Measurements from ENCODE around the gene FUZ.
A peak's percentile ranks its signal among the peaks of the same experiment; 100 is the strongest.

The FUZ gene

GRCh38 chr19:49807058-49807903, 5.8 kb downstream of the FUZ start:
- DNase-seq (ENCODE audit: low read depth in 2 of 2): no peak

DNA sequence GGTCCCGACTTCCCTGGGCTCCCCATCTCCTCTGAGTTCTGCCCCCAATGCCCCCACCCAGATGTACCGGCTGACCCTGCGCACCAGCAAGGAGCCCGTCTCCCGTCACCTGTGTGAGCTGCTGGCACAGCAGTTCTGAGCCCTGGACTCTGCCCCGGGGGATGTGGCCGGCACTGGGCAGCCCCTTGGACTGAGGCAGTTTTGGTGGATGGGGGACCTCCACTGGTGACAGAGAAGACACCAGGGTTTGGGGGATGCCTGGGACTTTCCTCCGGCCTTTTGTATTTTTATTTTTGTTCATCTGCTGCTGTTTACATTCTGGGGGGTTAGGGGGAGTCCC, 6.5 kb downstream of the FUZ start:
- DNase-seq (ENCODE audit: low read depth in 2 of 2): no peak

GRCh38 chr19:49805822-49806619, 7.1 kb downstream of the FUZ start:
- no peak for DNase-seq (ENCODE audit: low read depth in 2 of 2)

DNA sequence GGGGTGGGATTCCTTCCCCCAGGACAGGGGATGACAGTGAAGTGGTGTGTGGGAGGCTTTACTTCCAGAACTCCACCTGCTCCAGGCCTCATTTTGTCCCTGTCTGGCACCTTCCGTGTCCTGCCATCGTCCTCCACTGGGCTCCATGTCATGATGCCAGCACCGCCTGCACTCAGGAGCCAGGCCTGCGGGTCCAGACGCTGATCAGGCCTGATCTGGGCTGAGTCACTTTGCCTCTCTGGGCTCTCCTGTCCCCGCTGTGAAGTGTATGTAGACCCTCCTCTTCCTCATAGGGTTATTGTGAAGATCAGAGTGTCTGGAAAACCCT, 9.6 kb downstream of the FUZ start:
- no peak for DNase-seq (ENCODE audit: low read depth in 2 of 2)

- no peak for DNase-seq (ENCODE audit: low read depth in 2 of 2)
These were observed 10.1 kb downstream of the FUZ start for GRCh38 chr19:49802836-49803528.

DNA sequence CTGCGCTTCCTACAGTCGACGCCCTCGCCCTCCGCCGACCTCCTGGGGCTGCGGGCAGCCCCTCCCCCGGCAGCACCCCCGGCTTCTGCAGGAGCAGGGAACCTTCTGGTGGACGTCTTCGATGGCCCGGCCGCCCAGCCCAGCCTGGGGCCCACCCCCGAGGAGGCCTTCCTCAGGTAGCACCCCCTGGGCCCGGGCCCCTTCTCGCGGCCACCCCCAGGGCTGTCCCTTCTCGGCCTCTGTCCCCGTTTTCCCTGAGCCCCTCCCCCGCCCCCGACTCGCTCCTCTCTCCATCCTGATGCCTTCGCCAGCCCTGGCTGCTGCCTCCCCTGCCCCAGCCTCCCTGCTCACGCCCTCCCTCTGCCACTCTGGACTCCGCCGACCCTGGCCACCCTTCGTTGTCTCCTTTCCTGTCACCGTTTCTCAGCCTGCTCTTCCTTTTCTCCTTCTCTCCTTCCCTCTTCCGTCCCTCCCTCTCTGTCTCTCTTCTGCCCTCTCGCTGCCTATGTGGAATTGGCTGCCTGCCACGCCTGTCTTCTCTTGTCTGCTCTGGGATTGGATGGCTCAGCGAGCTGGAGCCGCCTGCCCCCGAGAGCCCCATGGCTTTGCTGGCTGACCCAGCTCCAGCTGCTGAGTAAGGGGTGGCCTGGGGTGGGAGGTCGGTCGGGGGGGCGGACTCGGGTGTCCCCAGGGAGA, 11.0 kb downstream of the FUZ start:
- DNase-seq (ENCODE audit: low read depth in 2 of 2): peak; percentile 76 to 81

GRCh38 chr19:49801401-49801888, 11.6 kb downstream of the FUZ start:
- DNase-seq (ENCODE audit: low read depth in 2 of 2): no peak

- no peak for DNase-seq (ENCODE audit: low read depth in 2 of 2)
These were observed 12.3 kb downstream of the FUZ start for GRCh38 chr19:49800771-49801170.

- DNase-seq (ENCODE audit: low read depth in 2 of 2): no peak
These were observed 13.2 kb downstream of the FUZ start for GRCh38 chr19:49799798-49800376.

DNA sequence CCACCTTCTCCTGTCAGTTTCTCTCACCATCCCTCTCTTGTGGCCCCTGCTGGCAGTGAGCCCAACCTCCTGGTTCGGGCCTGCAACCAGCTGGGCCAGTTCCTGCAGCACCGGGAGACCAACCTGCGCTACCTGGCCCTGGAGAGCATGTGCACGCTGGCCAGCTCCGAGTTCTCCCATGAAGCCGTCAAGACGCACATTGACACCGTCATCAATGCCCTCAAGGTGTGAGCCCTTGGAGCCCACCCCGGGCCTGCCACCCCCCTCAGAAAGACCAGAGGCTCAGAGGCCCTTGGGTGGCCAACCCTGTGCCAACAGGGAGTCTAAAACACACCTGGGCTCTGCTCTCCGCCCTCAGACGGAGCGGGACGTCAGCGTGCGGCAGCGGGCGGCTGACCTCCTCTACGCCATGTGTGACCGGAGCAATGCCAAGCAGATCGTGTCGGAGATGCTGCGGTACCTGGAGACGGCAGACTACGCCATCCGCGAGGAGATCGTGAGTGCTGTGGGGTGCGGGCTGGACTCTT, 13.8 kb downstream of the FUZ start:
- DNase-seq (ENCODE audit: low read depth in 2 of 2): no peak

DNA sequence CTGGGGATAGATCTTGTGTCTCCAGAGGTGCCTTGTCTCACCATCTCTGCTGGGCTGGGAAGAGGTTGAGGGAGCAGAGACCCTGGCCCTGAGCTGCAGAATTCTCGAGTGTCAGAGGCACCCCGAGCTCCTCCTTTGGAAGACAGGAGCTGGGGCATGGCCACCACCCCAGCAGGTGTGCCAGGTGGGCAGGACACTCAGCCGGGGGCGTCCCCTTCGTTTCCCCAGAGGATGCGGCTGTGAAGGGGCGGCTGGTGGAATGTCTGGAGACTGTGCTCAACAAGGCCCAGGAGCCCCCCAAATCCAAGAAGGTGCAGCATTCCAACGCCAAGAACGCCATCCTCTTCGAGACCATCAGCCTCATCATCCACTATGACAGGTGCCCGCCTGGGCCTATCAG, 14.5 kb downstream of the FUZ start:
- DNase-seq (ENCODE audit: low read depth in 2 of 2): no peak

GRCh38 chr19:49795615-49796014, 17.5 kb downstream of the FUZ start:
- DNase-seq (ENCODE audit: low read depth in 2 of 2): no peak

- no peak for DNase-seq (ENCODE audit: low read depth in 2 of 2)
These were observed 19.6 kb downstream of the FUZ start for GRCh38 chr19:49793561-49793840.

DNA sequence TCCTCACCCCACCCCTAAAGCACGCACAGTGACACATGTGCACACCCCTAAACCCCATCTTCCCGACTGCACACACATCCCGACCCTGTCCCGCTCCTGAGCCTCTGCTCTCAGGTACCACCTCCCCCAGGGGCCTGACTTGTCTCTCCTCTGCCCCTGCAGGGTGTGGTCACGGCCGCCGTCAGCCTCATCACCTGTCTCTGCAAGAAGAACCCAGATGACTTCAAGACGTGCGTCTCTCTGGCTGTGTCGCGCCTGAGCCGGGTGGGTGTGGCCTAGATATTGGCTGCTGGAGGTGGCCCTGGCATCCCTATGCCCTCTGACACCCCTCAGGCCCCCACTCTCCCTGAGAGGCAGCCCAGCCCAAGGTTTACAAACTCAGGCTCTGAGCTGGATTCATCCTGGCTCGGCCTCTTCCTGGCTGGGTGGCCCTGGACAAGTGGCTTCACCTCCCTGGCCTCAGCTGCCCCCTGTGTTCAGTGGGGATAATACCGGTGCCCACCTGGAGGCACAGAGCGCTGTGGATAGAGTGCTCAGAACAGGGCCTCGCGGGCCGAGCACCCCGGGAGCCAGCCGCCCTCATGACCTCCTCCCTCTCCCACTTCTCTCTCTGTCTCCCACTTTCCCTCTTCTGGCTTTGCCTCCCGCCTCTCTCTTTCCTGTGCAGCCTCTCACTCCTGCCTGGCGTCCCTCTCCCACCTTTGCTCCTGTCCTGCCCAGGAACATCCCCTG, 20.1 kb downstream of the FUZ start:
- DNase-seq (ENCODE audit: low read depth in 2 of 2): no peak

GRCh38 chr19:49791776-49792445, 21.2 kb downstream of the FUZ start:
- DNase-seq (ENCODE audit: low read depth in 2 of 2): no peak

DNA sequence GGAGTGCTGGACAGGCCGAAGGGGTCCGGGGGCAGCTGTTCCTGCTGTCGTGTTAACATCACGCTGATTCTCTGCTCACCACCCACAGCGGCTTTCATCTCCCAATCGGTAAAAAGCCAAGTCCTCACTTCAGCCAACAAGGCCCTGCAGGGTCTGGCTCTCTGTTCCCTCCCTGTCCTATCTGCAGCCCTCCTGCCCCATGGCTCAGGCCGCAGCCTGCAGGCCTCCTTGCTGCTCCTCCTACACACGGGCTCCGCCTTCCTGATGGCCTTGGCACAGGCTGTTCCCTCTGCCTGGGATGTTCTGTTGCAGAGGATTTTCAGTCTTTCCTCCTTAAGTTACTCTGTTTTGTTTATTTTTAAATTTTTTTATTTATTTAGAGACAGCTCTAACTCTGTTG, 22.2 kb downstream of the FUZ start:
- no peak for DNase-seq (ENCODE audit: low read depth in 2 of 2)

GRCh38 chr19:49788857-49789256, 24.2 kb downstream of the FUZ start:
- DNase-seq (ENCODE audit: low read depth in 2 of 2): no peak

DNA sequence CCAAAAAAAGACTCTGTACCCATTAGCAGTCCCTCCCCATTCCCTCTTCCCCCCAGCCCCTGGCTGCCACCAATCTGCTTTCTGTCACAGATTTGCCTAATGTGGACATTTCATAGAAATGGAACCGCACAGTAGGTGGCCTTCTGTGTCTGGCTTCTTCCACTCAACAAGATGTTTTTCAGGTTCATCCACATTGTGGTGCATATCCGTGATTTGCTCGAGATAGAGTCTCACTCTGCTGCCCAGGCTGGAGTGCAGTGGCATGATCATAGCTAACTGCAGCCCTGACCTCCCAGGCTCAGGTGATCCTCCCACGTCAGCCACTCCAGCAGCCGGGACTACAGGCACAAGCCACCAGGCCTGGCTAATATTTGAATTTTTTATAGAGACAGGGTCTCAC, 25.3 kb downstream of the FUZ start:
- DNase-seq (ENCODE audit: low read depth in 2 of 2): no peak

DNA sequence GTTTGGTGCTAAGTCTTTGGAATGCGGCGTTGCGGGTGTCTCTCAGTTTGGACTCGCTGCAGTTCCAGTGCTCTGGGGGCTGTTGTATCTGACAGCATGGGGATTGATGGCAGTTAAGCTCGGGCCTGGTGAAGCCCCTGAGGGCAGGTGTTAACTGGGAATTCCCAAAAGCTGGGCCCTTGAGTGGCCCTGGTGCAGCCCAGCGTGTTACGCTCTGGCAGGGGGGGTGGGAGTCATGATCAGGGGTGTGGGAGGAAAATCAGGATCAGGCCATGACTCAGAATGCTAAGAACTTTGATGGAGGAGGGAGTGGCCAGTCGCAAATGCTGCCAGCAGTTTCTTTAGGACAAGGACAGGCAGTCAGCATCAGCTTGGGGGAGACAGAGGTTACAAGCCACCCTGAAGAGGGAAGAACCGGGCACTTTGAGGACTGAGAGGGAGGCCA, 26.7 kb downstream of the FUZ start:
- no peak for DNase-seq (ENCODE audit: low read depth in 2 of 2)

DNA sequence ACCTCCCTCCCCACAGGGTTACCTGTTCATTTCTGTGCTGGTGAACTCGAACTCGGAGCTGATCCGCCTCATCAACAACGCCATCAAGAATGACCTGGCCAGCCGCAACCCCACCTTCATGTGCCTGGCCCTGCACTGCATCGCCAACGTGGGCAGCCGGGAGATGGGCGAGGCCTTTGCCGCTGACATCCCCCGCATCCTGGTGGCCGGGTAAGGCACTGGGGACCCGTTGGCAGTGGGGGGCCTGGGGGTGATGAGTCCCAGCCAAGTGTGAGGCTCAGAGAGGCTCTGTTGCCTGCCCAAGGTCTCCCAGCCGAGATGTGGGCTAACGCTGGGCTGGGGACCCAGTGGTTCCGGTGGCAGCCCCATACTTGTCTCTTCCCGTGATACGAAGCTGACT, 30.6 kb downstream of the FUZ start:
- no peak for DNase-seq (ENCODE audit: low read depth in 2 of 2)

Measured in fibroblast of skin of left biceps (primary cell).